Activated gamma-delta T cell treated with Interleukin-2 at 50 U/mL for 16 hours (primary cell): ENCODE measurements around the gene PKIG.
"Not testable (repeated sequence)": the region's sequence is repeated elsewhere in the genome, so short reads cannot be mapped to it uniquely, and the experiment has no call there.

Source experiments
- DNase-seq: peaks from one replicate; pipeline ENCODE4 v3.0.0-alpha.2; 2020

The PKIG gene

GRCh38 chr20:44643596-44644229 lies 61.3 kb downstream of the PKIG start:
- peak; percentile 37 for DNase-seq

DNA sequence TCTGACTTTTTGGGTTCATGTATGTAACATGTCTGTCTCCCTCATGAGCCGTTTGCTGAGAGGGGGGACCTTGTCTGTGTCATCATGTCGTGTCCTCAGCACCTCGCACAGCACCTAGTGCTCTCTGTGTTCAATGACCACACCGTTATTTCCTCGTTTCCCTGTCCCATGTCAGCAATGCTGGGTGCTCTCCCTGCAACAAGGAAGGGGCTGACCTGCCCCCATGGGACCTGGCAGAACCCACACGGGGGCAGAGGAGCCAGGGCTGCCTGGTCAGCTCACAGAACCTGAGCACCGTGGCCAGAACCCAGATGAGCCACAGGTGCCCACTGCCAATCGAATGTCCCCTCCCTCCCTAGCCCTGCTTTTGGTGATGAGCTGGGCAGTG lies 61.8 kb downstream of the PKIG start:
- DNase-seq: no peak

GRCh38 chr20:44644667-44645131 lies 62.3 kb downstream of the PKIG start:
- DNase-seq: peak; percentile 20

GRCh38 chr20:44646023-44646640 lies 63.8 kb downstream of the PKIG start:
- peak; percentile 16 for DNase-seq

DNA sequence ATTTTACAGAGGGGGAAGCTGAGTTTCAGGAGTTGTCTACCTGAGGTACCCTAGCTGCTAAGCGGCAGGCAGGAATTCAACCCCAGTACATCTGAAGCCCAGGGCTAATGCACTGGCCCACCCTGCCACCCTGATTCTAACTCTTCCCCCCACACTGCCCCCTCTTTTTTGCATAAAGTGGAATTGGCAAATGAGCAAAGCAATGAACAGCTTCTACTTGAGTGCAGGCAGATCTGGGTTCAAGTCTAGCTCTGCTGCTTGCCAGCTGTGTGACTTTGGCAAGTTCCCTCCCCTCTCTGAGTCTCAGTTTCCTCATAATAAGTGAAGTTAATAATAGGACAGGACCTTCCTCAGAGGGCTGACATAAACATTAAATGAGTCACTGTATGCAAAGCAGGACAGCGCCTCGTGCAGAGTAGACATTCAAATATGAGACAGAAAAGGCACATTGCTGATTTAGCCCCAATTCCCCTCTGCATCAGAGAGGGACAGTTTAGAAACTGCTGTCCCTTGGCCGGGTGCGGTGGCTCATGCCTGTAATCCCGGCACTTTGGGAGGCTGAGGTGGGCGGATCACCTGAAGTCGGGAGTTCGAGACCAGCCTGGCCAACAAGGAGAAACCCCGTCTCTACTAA lies 64.4 kb downstream of the PKIG start:
- no peak for DNase-seq

DNA sequence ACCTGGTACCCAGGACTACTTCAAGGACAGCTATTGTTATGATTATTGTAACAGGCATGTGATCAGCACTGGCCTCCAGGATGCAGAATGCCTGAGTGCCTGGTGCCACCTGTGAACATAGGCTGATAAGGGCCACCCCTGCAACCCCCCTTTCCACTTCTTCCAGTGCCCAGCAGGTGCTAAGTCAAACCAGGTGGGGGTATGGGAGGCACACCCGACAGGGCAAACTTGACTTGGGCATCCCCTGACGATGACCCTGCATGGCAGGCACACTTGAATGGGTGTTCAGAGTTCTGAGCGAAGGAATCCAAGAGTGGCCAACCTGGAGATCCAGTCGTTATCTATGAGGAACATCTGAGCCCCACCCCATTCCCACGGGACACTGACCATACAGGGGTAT lies 65.7 kb downstream of the PKIG start:
- DNase-seq: no peak

DNA sequence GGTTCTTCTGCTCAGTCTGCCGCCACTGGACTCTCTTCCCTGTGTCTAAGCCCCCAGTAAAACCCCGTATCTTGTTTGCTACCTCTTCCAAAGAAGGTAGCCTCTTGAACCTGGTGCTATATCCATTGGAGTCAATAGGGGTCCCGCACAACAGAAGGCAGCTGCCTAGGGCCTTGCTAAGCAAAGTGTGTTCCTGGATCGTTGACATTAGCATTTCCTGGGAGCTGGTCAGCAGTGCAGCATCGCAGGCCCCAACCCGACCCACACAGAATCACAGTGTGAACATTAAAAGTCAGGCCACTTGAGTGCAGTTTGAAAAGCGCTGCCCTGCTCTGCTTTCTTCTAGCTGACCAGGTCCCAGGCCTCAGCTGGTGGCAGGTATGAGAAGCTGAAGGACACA lies 66.2 kb downstream of the PKIG start:
- no peak for DNase-seq

DNA sequence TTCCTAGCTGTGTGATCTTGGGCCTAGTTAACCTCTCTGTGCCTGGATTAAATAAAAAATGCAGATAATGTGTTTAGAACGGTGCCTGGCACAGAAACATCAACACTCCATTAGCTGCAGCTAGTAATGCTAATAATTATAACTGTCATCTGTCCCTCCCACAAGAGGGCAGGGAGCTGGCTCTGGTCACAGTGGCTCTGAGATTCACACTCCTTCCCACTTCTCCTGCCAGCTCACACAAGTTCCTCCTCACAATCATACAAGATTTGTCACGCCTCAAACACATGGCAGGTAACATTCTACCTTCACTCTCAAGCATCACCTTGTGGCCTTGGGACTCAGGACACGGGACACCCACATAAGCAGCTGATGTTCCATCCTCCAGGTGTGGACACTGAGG lies 66.7 kb downstream of the PKIG start:
- no peak for DNase-seq

DNA sequence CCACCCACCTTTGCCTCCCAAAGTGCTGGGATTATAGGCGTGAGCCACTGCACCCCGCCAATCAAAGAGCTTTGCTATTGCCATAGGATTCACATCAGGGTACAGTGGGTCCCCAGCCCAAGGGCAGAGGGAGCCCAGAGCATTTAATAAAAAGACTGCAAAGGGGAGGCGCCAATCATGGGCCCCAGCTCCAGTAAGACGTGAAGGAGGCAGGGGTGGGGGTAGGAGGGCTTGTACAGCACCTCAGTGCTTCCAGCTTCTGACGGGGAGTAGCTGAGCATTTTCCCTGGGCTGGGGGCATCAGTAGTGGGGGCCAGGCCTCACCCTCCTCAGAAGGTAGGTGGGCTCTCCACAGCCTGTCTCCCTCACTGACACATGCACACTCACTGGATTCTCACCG lies 67.6 kb downstream of the PKIG start:
- no peak for DNase-seq

DNA sequence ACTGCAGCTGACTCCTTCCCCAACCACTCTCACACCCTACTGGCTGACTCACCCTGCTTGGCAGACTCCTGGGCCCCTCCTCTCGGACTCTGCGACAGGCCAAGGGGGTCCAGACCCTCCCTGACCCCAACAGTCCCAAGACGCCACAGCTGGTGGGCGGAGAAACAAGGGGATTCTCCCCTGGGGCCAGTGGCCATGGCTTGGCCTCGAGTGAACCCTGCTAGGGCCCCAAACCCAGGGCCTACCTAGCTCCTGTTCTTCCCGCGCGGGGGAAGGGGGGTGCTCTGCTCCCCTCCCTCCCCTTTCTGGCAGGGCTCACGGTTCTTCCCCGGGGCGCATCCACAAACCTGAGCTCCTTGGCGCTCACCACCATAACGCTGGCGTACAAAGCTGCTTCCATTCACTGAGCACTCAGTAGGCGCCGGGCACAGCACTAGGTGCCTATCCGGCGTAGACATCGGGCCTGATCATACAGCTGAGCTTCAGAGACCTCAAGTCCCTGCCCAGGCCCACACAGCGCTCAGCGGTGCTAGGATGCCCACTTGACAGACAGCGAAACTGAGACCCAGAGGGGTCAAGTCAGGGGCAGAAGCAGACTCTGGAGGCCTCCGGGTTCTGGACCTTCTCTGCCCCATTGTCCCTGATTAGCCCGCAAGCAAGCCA lies 68.5 kb downstream of the PKIG start:
- DNase-seq: peak; percentile 39

DNA sequence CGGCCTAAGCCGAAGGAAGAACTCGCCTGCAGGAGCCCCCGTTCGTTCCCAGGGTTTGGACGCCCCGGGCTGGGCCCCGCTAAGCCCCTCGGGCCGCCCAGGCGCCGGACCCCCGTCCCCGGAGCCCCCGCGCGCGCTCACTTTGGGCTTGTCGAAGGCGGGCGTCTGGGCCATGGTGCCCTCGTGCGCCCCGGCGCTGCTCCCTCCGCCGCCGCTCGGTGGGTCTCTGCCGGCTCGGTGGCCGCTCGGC lies 69.0 kb downstream of the PKIG start:
- DNase-seq: no peak

DNA sequence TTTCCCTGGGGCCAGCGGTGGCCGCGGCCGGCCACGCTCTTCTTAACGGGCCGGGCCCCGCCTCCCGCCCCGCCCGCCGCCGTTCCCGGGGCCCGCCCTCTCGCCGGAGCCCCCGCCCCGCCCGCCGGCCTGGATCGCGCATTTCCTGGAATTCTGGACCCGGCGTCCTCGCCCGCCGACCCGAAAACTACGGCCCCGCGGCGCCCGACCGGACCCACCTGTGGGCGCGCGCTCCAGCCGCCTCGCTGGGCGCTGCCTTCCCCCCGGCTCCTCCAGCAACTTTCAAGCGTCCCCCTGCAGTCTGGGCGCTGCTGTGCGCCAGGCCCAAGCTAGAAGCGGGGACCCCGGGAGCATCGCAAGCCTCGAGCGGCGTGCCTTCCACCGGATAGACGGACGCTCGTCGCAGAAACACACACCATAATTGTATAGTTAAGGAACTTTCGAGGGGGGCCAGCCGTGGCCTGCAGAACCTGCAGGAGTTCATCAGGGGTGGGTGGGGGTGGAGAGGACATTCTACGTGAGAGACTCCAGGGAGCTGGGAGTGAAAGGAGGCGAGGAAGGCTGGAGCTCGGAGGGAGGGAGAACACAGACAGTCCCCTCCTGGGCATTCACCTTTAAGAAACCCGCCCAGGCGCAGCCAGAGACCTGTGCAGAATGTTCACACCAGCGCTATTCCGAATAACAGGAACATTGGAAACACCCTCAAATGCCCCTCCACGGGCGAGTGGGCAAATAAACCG lies 69.5 kb downstream of the PKIG start, which contains the start of gene ADA:
TSS of gene ADA (minus strand) at position 16 of the 740 bp plus-strand sequence. CDS start 92 bp downstream, outside the sequence.
- DNase-seq: peak; percentile 44

DNA sequence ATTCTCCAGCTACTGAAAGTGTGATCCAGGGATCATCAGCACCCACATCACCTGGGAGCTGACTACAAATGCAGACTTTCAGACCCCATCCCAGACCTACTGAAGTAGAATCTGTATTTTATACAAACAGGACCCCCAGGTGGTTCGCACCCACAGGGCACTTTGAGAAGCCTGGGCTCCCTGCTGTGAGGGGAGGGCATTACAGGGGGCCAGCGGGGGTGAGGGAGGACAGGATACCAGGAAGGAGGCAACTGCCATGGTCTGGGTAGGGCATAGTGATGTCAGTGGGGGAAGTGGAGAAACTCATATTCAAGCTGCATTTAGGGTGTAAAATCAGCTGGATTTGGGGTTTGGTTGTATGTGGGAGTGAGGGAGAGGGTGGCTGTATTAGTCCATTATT lies 71.2 kb downstream of the PKIG start:
- no peak for DNase-seq

DNA sequence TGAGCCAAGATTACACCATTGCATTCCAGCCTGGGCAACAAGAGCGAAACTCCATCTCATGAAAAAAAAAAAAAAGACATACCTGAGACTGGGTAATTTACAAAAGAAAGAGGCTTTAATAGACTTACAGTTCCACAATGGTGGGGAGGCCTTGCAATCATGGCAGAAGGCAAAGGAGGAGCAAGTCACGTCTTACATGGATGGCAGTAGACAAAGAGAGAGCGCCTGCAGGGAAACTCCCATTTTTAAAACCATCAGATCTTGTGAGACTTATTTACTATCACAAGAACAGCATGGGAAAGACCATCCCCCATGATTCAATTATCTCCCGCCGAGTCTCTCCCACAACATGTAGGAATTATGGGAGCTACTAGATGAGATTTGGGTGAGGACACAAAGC lies 71.8 kb downstream of the PKIG start:
- DNase-seq: not testable (repeated sequence)

DNA sequence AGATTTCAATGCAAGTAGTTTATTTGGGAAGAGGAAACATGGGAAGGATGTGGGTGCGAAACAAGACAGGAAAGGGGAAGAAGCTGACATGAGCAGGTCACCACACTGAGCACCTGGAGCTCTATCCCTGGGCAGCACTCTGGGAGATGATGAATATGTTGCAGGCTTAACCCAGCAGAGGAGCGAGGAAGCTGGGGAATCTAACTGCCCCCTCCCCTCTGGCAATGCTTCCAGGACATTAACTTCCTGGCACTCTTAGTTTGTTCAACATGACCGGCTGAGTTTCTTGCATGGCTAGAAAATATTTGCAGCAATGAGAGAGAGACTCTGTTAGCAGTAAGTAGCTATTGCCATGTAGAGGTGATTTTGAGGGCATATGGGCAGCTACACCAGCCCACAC lies 74.1 kb downstream of the PKIG start:
- DNase-seq: no peak

DNA sequence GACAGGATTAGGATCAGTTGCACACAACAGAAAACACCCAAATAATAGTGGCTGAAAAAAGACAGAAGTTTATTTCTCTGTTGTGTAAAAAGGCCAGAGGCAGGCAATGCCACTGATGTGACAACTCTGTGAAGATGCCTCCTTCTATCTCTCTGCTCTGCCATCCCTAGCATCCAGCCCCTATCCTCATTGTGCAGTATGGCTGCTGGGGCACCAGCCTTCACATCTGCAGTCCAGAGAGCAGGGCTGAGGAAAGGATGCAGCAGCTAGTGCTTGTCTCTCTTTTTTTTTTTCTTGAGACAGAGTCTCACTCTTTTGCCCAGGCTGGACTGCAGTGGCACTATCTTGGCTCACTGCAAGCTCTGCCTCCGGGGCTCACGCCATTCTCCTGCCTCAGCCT lies 75.5 kb downstream of the PKIG start:
- no peak for DNase-seq

DNA sequence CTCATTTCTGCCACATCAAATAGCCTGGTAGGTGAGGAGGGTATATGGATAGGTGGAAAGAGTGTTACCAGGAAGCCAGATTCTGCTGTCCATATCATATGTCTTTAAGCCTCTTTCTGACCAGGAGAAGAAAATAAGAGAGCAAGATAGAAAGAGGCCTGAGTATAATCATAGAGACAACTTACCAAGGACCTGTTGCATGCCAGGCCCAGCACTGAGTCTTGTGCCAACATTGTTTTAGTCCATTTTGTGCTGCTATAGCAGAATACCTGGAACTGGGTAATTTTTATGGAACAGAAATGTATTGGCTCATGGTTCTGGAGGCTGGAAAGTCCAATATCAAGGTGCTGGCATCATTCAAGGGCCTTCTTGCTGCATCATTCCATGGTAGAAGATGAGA lies 76.4 kb downstream of the PKIG start:
- DNase-seq: no peak

DNA sequence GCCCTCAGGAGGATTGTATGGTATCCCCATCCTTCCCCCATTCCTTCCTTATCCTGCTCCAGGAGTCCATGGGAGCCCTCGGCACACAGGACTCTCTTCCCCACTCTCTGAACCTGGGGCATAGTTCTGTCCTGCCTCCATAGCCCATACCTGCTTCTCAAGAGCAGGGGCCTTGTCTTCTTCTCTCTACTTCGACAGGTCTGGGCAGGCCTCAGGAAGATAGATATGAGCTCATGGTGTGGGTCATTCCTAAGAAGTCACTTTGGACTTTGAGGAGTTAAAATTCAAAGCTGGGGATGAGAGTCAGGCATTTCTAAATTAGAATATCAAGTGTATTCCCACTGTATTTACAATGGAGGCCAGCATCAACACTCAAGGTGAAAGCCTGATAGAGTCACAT lies 77.6 kb downstream of the PKIG start:
- DNase-seq: no peak

GRCh38 chr20:44660581-44660980 lies 78.2 kb downstream of the PKIG start:
- no peak for DNase-seq

DNA sequence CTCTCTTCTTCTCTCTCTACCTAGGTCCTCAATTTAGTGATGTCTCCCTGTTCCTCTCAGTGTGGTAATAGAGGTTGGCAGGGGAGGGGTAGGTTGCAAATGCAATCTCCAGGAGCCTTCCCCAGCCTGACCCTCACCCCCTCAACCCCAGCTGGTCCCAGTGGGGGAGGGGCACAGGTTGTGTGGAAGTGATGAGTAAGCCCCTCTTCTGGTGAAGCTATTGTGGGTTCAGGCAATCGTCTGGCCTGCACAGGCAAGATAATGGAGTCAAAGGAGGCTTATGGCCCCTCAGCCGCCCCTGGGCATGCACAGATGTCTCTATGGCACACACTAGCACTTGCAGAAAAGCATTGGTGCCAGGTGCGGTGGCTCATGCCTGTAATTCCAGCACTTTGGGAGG lies 79.9 kb downstream of the PKIG start:
- DNase-seq: no peak

- no peak for DNase-seq
Measured at GRCh38 chr20:44664131-44664530, 81.8 kb downstream of the PKIG start.

DNA sequence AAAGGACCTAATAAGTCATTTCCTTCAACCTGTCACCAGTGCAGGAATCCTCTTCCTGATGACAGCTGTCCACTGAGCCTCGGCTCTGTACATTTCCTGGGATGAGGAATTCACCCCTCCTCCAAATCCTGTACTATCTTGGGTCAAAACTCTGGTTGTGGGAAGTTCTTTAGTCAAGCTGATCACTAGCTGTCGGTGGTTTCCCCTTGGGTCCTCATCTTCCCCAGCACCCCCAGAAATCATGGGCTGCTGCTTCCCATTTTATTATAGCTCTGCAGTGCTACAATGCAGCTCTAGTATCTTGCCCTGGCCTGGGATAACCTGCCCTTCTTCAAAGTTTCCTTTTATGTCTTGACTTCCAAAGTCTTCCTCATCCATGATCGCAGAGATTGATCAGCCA lies 83.7 kb downstream of the PKIG start:
- no peak for DNase-seq
